WTC11 (cell line): Measurements from ENCODE around the gene SPSB2. TPM values are rescaled to one million over a fixed set of nuclear protein-coding genes. Genes with fewer than 3 reads are reported as not detected.

Source experiments
- ATAC-seq: fragments of 200-7000 bp; cut with Tn5 transposase; 2 replicates; pipeline ENCODE4 v1.10.0; 2021; ENCODE audit warnings: mild to moderate bottlenecking, moderate library complexity
- CTCF ChIA-PET: fragments of 300-600 bp; sonication (Branson Sonifier 250); formaldehyde crosslinking; loops from one replicate; lab custom pipeline; 2021; ENCODE audit warnings: antibody characterized with exemption; lab: Charles Lee
- POLR2A ChIA-PET: fragments of 350-600 bp; sonication (Branson Sonifier 250); formaldehyde crosslinking; loops from one replicate; lab custom pipeline; 2021; ENCODE audit warnings: antibody characterized with exemption; lab: Charles Lee
- DNase-seq: peaks from one replicate; pipeline ENCODE4 v3.0.0; 2021; ENCODE audit warnings: low spot score
- H3K27ac Mint-ChIP-seq: 2 replicates; pipeline ENCODE4 v1.8.0; 2021; ENCODE audit warnings: mixed read lengths
- H3K27me3 Mint-ChIP-seq: 2 replicates; pipeline ENCODE4 v1.8.0; 2021; ENCODE audit warnings: low read depth, mild to moderate bottlenecking, moderate library complexity, mixed read lengths
- H3K36me3 Mint-ChIP-seq: 2 replicates; pipeline ENCODE4 v1.8.0; 2021; ENCODE audit warnings: mixed read lengths
- H3K4me1 Mint-ChIP-seq: 2 replicates; pipeline ENCODE4 v1.8.0; 2022; ENCODE audit warnings: mixed read lengths
- H3K4me3 Mint-ChIP-seq: 2 replicates; pipeline ENCODE4 v1.8.0; 2021; ENCODE audit warnings: mild to moderate bottlenecking, moderate library complexity, mixed read lengths
- H3K9me3 Mint-ChIP-seq: 2 replicates; pipeline ENCODE4 v1.8.0; 2021; ENCODE audit warnings: mixed read lengths
- CREB1 ChIP-seq: sonication (generic); formaldehyde crosslinking; IDR thresholded peaks from 2 replicates; pipeline ENCODE4 v1.8.0; 2023; ENCODE audit warnings: mild to moderate bottlenecking, missing genetic modification reagents
- FOXJ3 ChIP-seq: sonication (generic); formaldehyde crosslinking; IDR thresholded peaks from 2 replicates; pipeline ENCODE4 v1.9.0; 2021; ENCODE audit warnings: missing genetic modification reagents, mild to moderate bottlenecking, borderline replicate concordance
- GRHL2 ChIP-seq: fragments of 250-450 bp; sonication (Bioruptor Pico); IDR thresholded peaks from 2 replicates; pipeline ENCODE4 v1.8.0; 2022; ENCODE audit warnings: mild to moderate bottlenecking, moderate library complexity; ENCODE audit not compliant: insufficient replicate concordance, severe bottlenecking
- JUN ChIP-seq: sonication (generic); formaldehyde crosslinking; IDR thresholded peaks from 2 replicates; pipeline ENCODE4 v1.8.0; 2023; ENCODE audit warnings: mild to moderate bottlenecking, missing genetic modification reagents
- MYBL2 ChIP-seq: sonication (generic); formaldehyde crosslinking; IDR thresholded peaks from 2 replicates; pipeline ENCODE4 v1.8.1; 2023; ENCODE audit warnings: mild to moderate bottlenecking, moderate library complexity, missing genetic modification reagents
- NFYB ChIP-seq: sonication (generic); formaldehyde crosslinking; conservative IDR thresholded peaks from 2 replicates; pipeline ENCODE4 v1.8.0; 2022; ENCODE audit warnings: low read depth, missing genetic modification reagents
- NR1H2 ChIP-seq: sonication (generic); formaldehyde crosslinking; IDR thresholded peaks from 2 replicates; pipeline ENCODE4 v1.9.0; 2021; ENCODE audit warnings: mild to moderate bottlenecking, moderate library complexity, missing genetic modification reagents
- SOX15 ChIP-seq: fragments of 250-450 bp; sonication (Bioruptor Pico); IDR thresholded peaks from 2 replicates; pipeline ENCODE4 v1.9.0; 2021; ENCODE audit warnings: mild to moderate bottlenecking
- ZNF219 ChIP-seq: sonication (generic); formaldehyde crosslinking; IDR thresholded peaks from 2 replicates; pipeline ENCODE4 v1.8.0; 2023; ENCODE audit warnings: missing genetic modification reagents, mild to moderate bottlenecking, borderline replicate concordance
- total RNA-seq: library from RNA; stranded (reverse); gene quantifications from 3 replicates; pipeline ENCODE4 v1.2.3, GENCODE V29; 2021
- TF ChIP-seq, protein P1 (sequence below): sonication (generic); formaldehyde crosslinking; IDR thresholded peaks from 2 replicates; pipeline ENCODE4 v1.8.1; 2023; ENCODE audit warnings: mild to moderate bottlenecking, moderate library complexity, missing genetic modification reagents
- TF ChIP-seq, protein P2 (sequence below): sonication (generic); formaldehyde crosslinking; IDR thresholded peaks from 2 replicates; pipeline ENCODE4 v1.8.0; 2023; ENCODE audit warnings: mild to moderate bottlenecking, missing genetic modification reagents
- TF ChIP-seq, protein P3 (sequence below): sonication (generic); formaldehyde crosslinking; IDR thresholded peaks from 2 replicates; pipeline ENCODE4 v1.8.0; 2022; ENCODE audit warnings: missing genetic modification reagents
- TF ChIP-seq, protein P4 (sequence below): fragments of 250-450 bp; sonication (Bioruptor Pico); IDR thresholded peaks from 2 replicates; pipeline ENCODE4 v1.9.0; 2021; ENCODE audit warnings: mild to moderate bottlenecking
- TF ChIP-seq, protein P5 (sequence below): sonication (generic); formaldehyde crosslinking; IDR thresholded peaks from 2 replicates; pipeline ENCODE4 v1.8.1; 2022; ENCODE audit warnings: mild to moderate bottlenecking, missing genetic modification reagents, moderate library complexity, borderline replicate concordance
- TF ChIP-seq, protein P6 (sequence below): sonication (generic); formaldehyde crosslinking; conservative IDR thresholded peaks from 2 replicates; pipeline ENCODE4 v1.8.1; 2022; ENCODE audit warnings: mild to moderate bottlenecking, missing genetic modification reagents
- TF ChIP-seq, protein P7 (sequence below): sonication (generic); formaldehyde crosslinking; IDR thresholded peaks from 2 replicates; pipeline ENCODE4 v1.8.0; 2022; ENCODE audit warnings: mild to moderate bottlenecking, missing genetic modification reagents

Gene SPSB2
- total RNA-seq, 1 experiment from 2014 or later = 25.5 TPM

DNA sequence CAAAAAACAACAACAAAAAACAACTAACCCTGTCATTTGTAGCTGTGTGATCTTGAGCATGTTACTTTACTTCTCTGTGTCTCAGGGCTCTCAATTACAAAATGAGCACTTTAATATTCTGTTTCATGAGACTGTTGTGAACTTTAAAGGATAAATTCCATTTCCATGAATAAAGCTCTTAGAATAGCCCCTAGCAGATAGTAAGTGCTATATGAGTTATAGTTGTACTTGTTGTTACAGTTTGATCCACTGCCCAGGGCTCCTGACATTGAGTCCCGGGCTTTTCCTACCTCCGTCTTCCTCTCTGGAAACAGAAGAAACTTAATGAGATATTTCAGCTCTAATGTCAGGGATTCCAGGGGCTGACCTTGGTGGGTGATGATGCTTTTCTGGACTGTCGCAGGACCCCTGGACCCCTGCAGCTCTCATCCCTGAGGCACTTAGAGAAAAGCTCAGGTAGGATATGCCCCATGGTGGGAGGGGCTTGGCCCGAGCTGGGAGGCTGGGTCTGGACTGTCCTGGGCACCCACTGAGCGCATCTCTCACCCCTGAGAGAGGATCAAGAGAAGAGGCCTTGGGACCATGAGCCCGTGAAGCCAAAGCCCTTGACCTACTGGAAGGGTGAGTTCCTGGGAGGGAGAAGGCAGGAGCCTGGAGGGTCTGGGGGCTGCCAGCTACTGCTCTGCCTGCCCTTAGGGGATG, 39.8 kb downstream of the SPSB2 start:
- CTCF ChIA-PET = interaction anchor here (3.3 to 8.9 kb wide), 4 partner anchors 19 to 80 kb away, joined by 13 to 110 read pairs (median 50); partner anchors contain the start of genes CDCA3, LAG3, MLF2 and PTMS
- ATAC-seq (no peak), DNase-seq (no peak)
- Mint-ChIP-seq H3K4me3 (no peak overlapping the region), H3K4me1 (peaks cover 18% of the 10 kb centered on the region), H3K27ac (no peak overlapping the region), H3K9me3 (no peaks in the 10 kb centered on the region), H3K36me3 (peaks cover 51% of the 10 kb centered on the region), H3K27me3 (no peaks in the 10 kb centered on the region)
- POLR2A ChIA-PET = interaction anchor here (1.5 kb wide), 1 partner anchor 16 kb away, joined by 6 read pairs; no protein-coding TSS in a partner anchor
- TF ChIP-seq FOXJ3 (CRISPR knock-in tag) (no peak), JUN (CRISPR knock-in tag) (no peak), CREB1 (CRISPR knock-in tag) (no peak), ZNF219 (no peak), SOX15 (no peak), NFYB (CRISPR knock-in tag) (no peak), GRHL2 (CRISPR knock-in tag) (no peak), NR1H2 (CRISPR knock-in tag) (no peak), MYBL2 (no peak)
- TF ChIP-seq, protein P1, sequence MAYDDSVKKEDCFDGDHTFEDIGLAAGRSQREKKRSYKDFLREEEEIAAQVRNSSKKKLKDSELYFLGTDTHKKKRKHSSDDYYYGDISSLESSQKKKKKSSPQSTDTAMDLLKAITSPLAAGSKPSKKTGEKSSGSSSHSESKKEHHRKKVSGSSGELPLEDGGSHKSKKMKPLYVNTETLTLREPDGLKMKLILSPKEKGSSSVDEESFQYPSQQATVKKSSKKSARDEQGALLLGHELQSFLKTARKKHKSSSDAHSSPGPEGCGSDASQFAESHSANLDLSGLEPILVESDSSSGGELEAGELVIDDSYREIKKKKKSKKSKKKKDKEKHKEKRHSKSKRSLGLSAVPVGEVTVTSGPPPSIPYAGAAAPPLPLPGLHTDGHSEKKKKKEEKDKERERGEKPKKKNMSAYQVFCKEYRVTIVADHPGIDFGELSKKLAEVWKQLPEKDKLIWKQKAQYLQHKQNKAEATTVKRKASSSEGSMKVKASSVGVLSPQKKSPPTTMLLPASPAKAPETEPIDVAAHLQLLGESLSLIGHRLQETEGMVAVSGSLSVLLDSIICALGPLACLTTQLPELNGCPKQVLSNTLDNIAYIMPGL (CRISPR knock-in tag) = no peak
- TF ChIP-seq, protein P2, sequence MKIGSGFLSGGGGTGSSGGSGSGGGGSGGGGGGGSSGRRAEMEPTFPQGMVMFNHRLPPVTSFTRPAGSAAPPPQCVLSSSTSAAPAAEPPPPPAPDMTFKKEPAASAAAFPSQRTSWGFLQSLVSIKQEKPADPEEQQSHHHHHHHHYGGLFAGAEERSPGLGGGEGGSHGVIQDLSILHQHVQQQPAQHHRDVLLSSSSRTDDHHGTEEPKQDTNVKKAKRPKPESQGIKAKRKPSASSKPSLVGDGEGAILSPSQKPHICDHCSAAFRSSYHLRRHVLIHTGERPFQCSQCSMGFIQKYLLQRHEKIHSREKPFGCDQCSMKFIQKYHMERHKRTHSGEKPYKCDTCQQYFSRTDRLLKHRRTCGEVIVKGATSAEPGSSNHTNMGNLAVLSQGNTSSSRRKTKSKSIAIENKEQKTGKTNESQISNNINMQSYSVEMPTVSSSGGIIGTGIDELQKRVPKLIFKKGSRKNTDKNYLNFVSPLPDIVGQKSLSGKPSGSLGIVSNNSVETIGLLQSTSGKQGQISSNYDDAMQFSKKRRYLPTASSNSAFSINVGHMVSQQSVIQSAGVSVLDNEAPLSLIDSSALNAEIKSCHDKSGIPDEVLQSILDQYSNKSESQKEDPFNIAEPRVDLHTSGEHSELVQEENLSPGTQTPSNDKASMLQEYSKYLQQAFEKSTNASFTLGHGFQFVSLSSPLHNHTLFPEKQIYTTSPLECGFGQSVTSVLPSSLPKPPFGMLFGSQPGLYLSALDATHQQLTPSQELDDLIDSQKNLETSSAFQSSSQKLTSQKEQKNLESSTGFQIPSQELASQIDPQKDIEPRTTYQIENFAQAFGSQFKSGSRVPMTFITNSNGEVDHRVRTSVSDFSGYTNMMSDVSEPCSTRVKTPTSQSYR (CRISPR knock-in tag) = no peak
- TF ChIP-seq, protein P3, sequence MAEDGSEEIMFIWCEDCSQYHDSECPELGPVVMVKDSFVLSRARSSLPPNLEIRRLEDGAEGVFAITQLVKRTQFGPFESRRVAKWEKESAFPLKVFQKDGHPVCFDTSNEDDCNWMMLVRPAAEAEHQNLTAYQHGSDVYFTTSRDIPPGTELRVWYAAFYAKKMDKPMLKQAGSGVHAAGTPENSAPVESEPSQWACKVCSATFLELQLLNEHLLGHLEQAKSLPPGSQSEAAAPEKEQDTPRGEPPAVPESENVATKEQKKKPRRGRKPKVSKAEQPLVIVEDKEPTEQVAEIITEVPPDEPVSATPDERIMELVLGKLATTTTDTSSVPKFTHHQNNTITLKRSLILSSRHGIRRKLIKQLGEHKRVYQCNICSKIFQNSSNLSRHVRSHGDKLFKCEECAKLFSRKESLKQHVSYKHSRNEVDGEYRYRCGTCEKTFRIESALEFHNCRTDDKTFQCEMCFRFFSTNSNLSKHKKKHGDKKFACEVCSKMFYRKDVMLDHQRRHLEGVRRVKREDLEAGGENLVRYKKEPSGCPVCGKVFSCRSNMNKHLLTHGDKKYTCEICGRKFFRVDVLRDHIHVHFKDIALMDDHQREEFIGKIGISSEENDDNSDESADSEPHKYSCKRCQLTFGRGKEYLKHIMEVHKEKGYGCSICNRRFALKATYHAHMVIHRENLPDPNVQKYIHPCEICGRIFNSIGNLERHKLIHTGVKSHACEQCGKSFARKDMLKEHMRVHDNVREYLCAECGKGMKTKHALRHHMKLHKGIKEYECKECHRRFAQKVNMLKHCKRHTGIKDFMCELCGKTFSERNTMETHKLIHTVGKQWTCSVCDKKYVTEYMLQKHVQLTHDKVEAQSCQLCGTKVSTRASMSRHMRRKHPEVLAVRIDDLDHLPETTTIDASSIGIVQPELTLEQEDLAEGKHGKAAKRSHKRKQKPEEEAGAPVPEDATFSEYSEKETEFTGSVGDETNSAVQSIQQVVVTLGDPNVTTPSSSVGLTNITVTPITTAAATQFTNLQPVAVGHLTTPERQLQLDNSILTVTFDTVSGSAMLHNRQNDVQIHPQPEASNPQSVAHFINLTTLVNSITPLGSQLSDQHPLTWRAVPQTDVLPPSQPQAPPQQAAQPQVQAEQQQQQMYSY (CRISPR knock-in tag) = no peak
- TF ChIP-seq, protein P4, sequence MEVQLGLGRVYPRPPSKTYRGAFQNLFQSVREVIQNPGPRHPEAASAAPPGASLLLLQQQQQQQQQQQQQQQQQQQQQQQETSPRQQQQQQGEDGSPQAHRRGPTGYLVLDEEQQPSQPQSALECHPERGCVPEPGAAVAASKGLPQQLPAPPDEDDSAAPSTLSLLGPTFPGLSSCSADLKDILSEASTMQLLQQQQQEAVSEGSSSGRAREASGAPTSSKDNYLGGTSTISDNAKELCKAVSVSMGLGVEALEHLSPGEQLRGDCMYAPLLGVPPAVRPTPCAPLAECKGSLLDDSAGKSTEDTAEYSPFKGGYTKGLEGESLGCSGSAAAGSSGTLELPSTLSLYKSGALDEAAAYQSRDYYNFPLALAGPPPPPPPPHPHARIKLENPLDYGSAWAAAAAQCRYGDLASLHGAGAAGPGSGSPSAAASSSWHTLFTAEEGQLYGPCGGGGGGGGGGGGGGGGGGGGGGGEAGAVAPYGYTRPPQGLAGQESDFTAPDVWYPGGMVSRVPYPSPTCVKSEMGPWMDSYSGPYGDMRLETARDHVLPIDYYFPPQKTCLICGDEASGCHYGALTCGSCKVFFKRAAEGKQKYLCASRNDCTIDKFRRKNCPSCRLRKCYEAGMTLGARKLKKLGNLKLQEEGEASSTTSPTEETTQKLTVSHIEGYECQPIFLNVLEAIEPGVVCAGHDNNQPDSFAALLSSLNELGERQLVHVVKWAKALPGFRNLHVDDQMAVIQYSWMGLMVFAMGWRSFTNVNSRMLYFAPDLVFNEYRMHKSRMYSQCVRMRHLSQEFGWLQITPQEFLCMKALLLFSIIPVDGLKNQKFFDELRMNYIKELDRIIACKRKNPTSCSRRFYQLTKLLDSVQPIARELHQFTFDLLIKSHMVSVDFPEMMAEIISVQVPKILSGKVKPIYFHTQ = no peak
- TF ChIP-seq, protein P5, sequence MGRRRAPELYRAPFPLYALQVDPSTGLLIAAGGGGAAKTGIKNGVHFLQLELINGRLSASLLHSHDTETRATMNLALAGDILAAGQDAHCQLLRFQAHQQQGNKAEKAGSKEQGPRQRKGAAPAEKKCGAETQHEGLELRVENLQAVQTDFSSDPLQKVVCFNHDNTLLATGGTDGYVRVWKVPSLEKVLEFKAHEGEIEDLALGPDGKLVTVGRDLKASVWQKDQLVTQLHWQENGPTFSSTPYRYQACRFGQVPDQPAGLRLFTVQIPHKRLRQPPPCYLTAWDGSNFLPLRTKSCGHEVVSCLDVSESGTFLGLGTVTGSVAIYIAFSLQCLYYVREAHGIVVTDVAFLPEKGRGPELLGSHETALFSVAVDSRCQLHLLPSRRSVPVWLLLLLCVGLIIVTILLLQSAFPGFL (CRISPR knock-in tag) = no peak
- TF ChIP-seq, protein P6, sequence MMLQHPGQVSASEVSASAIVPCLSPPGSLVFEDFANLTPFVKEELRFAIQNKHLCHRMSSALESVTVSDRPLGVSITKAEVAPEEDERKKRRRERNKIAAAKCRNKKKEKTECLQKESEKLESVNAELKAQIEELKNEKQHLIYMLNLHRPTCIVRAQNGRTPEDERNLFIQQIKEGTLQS (CRISPR knock-in tag) = no peak
- TF ChIP-seq, protein P7, sequence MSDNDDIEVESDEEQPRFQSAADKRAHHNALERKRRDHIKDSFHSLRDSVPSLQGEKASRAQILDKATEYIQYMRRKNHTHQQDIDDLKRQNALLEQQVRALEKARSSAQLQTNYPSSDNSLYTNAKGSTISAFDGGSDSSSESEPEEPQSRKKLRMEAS = no peak
